Measurements from ENCODE around the gene FAM229B.

The FAM229B gene

DNA sequence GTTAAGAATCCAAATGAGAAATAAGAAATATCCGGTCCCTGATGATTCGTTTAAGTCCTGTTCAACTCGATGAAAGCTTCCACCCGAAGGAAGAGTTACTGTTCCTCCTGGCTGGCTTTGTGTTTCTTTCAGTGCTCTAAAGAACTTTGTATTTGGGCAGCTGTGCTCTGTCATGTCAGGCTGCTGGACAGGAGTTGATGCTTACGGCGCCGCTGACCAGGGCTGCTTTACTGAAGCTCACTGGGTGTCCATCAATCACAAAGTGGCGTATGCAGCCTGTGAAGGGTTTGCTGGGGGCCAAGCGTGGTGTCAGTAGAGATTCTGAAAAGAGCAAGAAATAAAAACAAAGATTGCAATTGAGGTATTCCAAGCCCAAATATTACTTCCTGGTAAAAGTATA, 21.9 kb downstream of the FAM229B start:
- no peaks in the 10 kb centered on the region; the same call in 1 of the 2 replicates for H3K36me3 ChIP-seq (ENCODE audit: low read depth)
- no peak for DNase-seq (ENCODE audit: low spot score)
- no peak for ATAC-seq (ENCODE audit: low read depth)
- no peaks in the 10 kb centered on the region for H3K4me1 ChIP-seq (ENCODE audit: insufficient read depth, poor library complexity, severe bottlenecking)
- TF ChIP-seq, protein P1, sequence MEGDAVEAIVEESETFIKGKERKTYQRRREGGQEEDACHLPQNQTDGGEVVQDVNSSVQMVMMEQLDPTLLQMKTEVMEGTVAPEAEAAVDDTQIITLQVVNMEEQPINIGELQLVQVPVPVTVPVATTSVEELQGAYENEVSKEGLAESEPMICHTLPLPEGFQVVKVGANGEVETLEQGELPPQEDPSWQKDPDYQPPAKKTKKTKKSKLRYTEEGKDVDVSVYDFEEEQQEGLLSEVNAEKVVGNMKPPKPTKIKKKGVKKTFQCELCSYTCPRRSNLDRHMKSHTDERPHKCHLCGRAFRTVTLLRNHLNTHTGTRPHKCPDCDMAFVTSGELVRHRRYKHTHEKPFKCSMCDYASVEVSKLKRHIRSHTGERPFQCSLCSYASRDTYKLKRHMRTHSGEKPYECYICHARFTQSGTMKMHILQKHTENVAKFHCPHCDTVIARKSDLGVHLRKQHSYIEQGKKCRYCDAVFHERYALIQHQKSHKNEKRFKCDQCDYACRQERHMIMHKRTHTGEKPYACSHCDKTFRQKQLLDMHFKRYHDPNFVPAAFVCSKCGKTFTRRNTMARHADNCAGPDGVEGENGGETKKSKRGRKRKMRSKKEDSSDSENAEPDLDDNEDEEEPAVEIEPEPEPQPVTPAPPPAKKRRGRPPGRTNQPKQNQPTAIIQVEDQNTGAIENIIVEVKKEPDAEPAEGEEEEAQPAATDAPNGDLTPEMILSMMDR (IDR thresholded peaks at IDR 0.05; ENCODE audit: poor library complexity, severe bottlenecking), result no peak
- H3K4me3 ChIP-seq (ENCODE audit: severe bottlenecking), result no peak overlapping the region
- no peaks in the 10 kb centered on the region for H3K9me3 ChIP-seq (ENCODE audit: severe bottlenecking)
- H3K27me3 ChIP-seq (ENCODE audit: insufficient read depth, poor library complexity, severe bottlenecking), result no peaks in the 10 kb centered on the region
- H3K27ac ChIP-seq (ENCODE audit: poor library complexity, severe bottlenecking), result no peak overlapping the region

GRCh38 chr6:112113431-112113830, 26.0 kb downstream of the FAM229B start:
- Histone ChIP-seq H3K27me3 (ENCODE audit: insufficient read depth, poor library complexity, severe bottlenecking) (no peaks in the 10 kb centered on the region), H3K4me1 (ENCODE audit: insufficient read depth, poor library complexity, severe bottlenecking) (peaks cover 6% of the 10 kb centered on the region), H3K36me3 (ENCODE audit: low read depth) (no peaks in the 10 kb centered on the region), H3K27ac (ENCODE audit: poor library complexity, severe bottlenecking) (no peak overlapping the region), H3K4me3 (ENCODE audit: severe bottlenecking) (no peak overlapping the region), H3K9me3 (ENCODE audit: severe bottlenecking) (no peaks in the 10 kb centered on the region)
- TF ChIP-seq, protein P1 (IDR thresholded peaks at IDR 0.05; ENCODE audit: poor library complexity, severe bottlenecking), result no peak
- DNase-seq (ENCODE audit: low spot score) (no peak), ATAC-seq (ENCODE audit: low read depth) (no peak)

DNA sequence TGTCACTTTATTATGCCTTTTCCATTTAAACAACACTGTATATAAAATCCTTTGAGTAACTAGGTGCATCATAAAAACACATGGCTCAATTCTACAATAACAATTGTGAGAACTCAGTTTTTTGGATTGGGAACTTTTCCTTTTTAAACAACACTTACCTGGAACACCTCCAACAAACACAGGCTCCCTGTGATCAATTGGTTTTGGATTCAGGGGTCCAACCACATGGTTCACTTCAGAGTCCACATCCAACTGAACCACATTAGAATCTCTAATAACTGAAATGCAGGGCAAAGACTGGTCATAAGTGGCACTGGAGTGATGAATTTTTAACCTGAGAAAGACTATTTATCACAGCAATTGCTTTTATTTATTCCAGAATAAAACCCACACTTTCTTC, 26.5 kb downstream of the FAM229B start:
- TF ChIP-seq, protein P1 (IDR thresholded peaks at IDR 0.05; ENCODE audit: poor library complexity, severe bottlenecking), result no peak

GRCh38 chr6:112114577-112115223, 27.3 kb downstream of the FAM229B start:
- H3K9me3 ChIP-seq (ENCODE audit: severe bottlenecking), result no peaks in the 10 kb centered on the region
- TF ChIP-seq, protein P1 (IDR thresholded peaks at IDR 0.05; ENCODE audit: poor library complexity, severe bottlenecking), result no peak
- H3K36me3 ChIP-seq (ENCODE audit: low read depth), result no peaks in the 10 kb centered on the region
- H3K4me3 ChIP-seq (ENCODE audit: severe bottlenecking), result no peak overlapping the region
- H3K27me3 ChIP-seq (ENCODE audit: insufficient read depth, poor library complexity, severe bottlenecking), result no peaks in the 10 kb centered on the region
- ATAC-seq (ENCODE audit: low read depth) (no peak), DNase-seq (ENCODE audit: low spot score) (no peak)
- H3K4me1 ChIP-seq (ENCODE audit: insufficient read depth, poor library complexity, severe bottlenecking), result peaks cover 6% of the 10 kb centered on the region
- no peak overlapping the region for H3K27ac ChIP-seq (ENCODE audit: poor library complexity, severe bottlenecking)

More for the DNA sequence above, 26.5 kb downstream of the FAM229B start:
- DNase-seq (ENCODE audit: low spot score) (no peak), ATAC-seq (ENCODE audit: low read depth) (no peak)
- Histone ChIP-seq H3K4me3 (ENCODE audit: severe bottlenecking) (no peak overlapping the region), H3K27me3 (ENCODE audit: insufficient read depth, poor library complexity, severe bottlenecking) (no peaks in the 10 kb centered on the region), H3K27ac (ENCODE audit: poor library complexity, severe bottlenecking) (no peak overlapping the region), H3K36me3 (ENCODE audit: low read depth) (no peaks in the 10 kb centered on the region), H3K9me3 (ENCODE audit: severe bottlenecking) (no peaks in the 10 kb centered on the region), H3K4me1 (ENCODE audit: insufficient read depth, poor library complexity, severe bottlenecking) (peaks cover 6% of the 10 kb centered on the region)

DNA sequence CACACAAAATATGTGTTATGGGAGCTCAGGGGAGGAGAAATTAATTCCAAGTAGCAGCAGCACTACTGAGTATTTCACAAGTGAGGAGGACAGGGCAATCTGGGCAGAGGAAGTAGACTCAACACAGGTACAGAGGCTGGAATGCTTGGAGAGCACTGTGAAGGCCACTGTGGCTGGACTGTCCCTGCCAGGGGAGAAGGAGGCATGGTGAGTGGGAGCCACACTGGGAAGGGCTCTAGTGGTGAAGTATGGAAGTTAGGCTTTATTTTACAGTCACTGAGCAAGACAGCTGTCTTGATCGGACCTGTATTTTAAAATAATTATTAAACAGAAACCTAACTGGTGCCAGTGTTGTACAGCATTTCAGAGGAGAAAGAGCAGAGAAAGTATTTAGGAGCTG, 28.8 kb downstream of the FAM229B start:
- no peak for DNase-seq (ENCODE audit: low spot score)
- ATAC-seq (ENCODE audit: low read depth), result no peak
- no peak overlapping the region for H3K27ac ChIP-seq (ENCODE audit: poor library complexity, severe bottlenecking)
- H3K27me3 ChIP-seq (ENCODE audit: insufficient read depth, poor library complexity, severe bottlenecking), result no peaks in the 10 kb centered on the region
- H3K4me3 ChIP-seq (ENCODE audit: severe bottlenecking), result no peak overlapping the region
- H3K9me3 ChIP-seq (ENCODE audit: severe bottlenecking), result no peaks in the 10 kb centered on the region
- TF ChIP-seq, protein P1 (IDR thresholded peaks at IDR 0.05; ENCODE audit: poor library complexity, severe bottlenecking), result no peak
- peaks cover 6% of the 10 kb centered on the region for H3K4me1 ChIP-seq (ENCODE audit: insufficient read depth, poor library complexity, severe bottlenecking)
- H3K36me3 ChIP-seq (ENCODE audit: low read depth), result no peaks in the 10 kb centered on the region
